Activated CD4-positive, alpha-beta memory T cell treated with anti-CD3 and anti-CD28 coated beads for 36 hours (primary cell): ENCODE measurements around the gene DMXL2. TPM values are rescaled to one million over a fixed set of nuclear protein-coding genes. Genes with fewer than 3 reads are reported as not detected.
A peak's percentile ranks its signal among the peaks of the same experiment; 100 is the strongest.

Source experiments
- CTCF ChIA-PET: fragments of 350-600 bp; sonication (Branson Sonifier 250); formaldehyde crosslinking; loops from one replicate; lab custom pipeline; 2021; ENCODE audit warnings: antibody characterized with exemption, inconsistent platforms; lab: Charles Lee
- POLR2A ChIA-PET: fragments of 350-600 bp; sonication (Branson Sonifier 250); formaldehyde crosslinking; loops from one replicate; lab custom pipeline; 2021; ENCODE audit warnings: antibody characterized with exemption; lab: Charles Lee
- DNase-seq: peaks from one replicate; pipeline ENCODE4 v3.0.0-alpha.2; 2020
- H3K27ac Mint-ChIP-seq: one replicate; pipeline ENCODE4 v1.8.0; 2021; ENCODE audit warnings: mixed read lengths
- H3K27me3 Mint-ChIP-seq: one replicate; pipeline ENCODE4 v1.8.0; 2021; ENCODE audit warnings: mixed read lengths
- H3K36me3 Mint-ChIP-seq: one replicate; pipeline ENCODE4 v1.8.0; 2021; ENCODE audit warnings: mixed read lengths
- H3K4me1 Mint-ChIP-seq: one replicate; pipeline ENCODE4 v1.8.0; 2021; ENCODE audit warnings: low read depth, mixed read lengths
- H3K4me3 Mint-ChIP-seq: one replicate; pipeline ENCODE4 v1.8.0; 2021; ENCODE audit warnings: mild to moderate bottlenecking, mixed read lengths
- H3K9me3 Mint-ChIP-seq: one replicate; pipeline ENCODE4 v1.8.0; 2021; ENCODE audit warnings: mixed read lengths
- intact Hi-C: fragments of 100-400 bp; cut with micrococcal nuclease; formaldehyde crosslinking; loops from one replicate; pipeline ENCODE4 v1.15.1; 2023
- total RNA-seq, 2 experiments: library from RNA; stranded (reverse); gene quantifications; one replicate each; pipeline ENCODE4 v1.2.3, GENCODE V29; 2021

Gene DMXL2
- total RNA-seq, 2 experiments from 2014 or later, result 6.1 to 6.3 TPM

- no peaks in the 10 kb centered on the region for H3K36me3 Mint-ChIP-seq
- peaks cover 2% of the 10 kb centered on the region for H3K4me1 Mint-ChIP-seq
- ChIA-PET POLR2A (no interaction called here), CTCF (no interaction called here)
- H3K27me3 Mint-ChIP-seq, result no peaks in the 10 kb centered on the region
- H3K9me3 Mint-ChIP-seq, result no peaks in the 10 kb centered on the region
- no peak overlapping the region for H3K4me3 Mint-ChIP-seq
- no peak for DNase-seq
- no peak overlapping the region for H3K27ac Mint-ChIP-seq
- intact Hi-C loops, result no loop called here
Observed at GRCh38 chr15:51601801-51602200, 20.8 kb downstream of the DMXL2 start.

DNA sequence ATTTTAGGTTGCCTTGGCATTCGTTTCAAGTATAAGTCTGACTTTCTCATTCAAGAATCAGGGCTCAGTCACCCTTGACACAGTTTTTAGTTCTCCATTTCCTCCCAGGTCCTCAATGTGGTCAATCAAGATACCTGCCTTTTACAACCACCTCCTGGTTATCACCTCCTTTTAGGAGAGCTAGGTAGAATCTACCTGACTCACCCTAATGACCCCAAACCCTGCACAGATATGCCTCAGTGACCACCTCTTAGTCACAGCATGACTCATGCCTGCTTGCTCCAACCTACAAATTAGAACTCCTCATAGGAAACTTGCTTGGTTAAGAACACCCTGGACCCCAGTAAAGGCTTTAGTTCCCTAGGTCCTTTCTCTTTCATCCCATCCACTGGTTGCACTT, 22.5 kb downstream of the DMXL2 start:
- intact Hi-C loops, result no loop called here
- no peaks in the 10 kb centered on the region for H3K27me3 Mint-ChIP-seq
- no peak overlapping the region for H3K27ac Mint-ChIP-seq
- H3K9me3 Mint-ChIP-seq, result peaks cover 3% of the 10 kb centered on the region
- ChIA-PET POLR2A (no interaction called here), CTCF (no interaction called here)
- peak; percentile 12 for DNase-seq
- peaks cover 2% of the 10 kb centered on the region for H3K4me1 Mint-ChIP-seq
- no peaks in the 10 kb centered on the region for H3K36me3 Mint-ChIP-seq
- H3K4me3 Mint-ChIP-seq, result no peak overlapping the region

DNA sequence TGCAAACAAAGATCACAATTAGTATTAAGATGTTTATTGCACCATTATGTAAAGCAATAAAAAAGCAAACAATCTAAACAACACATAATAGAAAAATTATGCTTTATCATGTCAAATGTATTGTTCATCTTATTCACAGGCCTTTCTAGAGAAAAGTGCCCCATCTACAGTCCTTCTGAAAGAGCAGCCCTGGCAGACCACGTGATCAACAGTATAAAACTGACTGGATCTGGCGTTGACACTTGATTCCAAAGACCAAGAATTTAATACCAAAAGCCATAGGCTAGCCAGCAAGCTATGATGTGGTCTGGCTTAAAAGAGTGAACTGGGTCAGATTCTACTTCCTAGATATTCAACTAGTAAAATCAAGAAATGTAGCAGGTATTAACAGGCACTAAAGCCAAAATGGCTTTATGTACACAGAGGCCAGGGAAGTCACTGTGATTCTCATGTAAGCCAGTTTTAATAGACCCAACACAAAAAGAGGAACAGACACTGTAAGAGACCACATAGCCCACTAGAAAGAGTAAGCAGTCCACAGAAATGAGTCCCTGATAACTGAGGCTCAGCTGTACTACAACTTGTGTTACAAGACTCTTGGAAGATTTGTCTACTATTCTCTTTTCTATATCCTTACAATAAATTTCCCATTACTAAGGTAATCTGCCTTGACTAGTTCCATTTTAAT, 32.5 kb downstream of the DMXL2 start:
- Mint-ChIP-seq H3K27me3 (no peaks in the 10 kb centered on the region), H3K36me3 (peaks cover 5% of the 10 kb centered on the region), H3K27ac (no peak overlapping the region), H3K4me3 (no peak overlapping the region), H3K4me1 (no peaks in the 10 kb centered on the region), H3K9me3 (peaks cover 32% of the 10 kb centered on the region)
- DNase-seq, result no peak
- POLR2A ChIA-PET, result no interaction called here
- CTCF ChIA-PET, result no interaction called here
- intact Hi-C loops, result no loop called here

- no peaks in the 10 kb centered on the region for H3K27me3 Mint-ChIP-seq
- ChIA-PET CTCF (no interaction called here), POLR2A (no interaction called here)
- no peaks in the 10 kb centered on the region for H3K4me1 Mint-ChIP-seq
- intact Hi-C loops, result no loop called here
- no peak for DNase-seq
- no peak overlapping the region for H3K4me3 Mint-ChIP-seq
- peaks cover 5% of the 10 kb centered on the region for H3K36me3 Mint-ChIP-seq
- peaks cover 32% of the 10 kb centered on the region for H3K9me3 Mint-ChIP-seq
- H3K27ac Mint-ChIP-seq, result no peak overlapping the region
Observed at GRCh38 chr15:51588966-51589365, 33.6 kb downstream of the DMXL2 start.

GRCh38 chr15:51585986-51586385, 36.6 kb downstream of the DMXL2 start:
- H3K27ac Mint-ChIP-seq, result no peak overlapping the region
- DNase-seq, result no peak
- no peaks in the 10 kb centered on the region for H3K27me3 Mint-ChIP-seq
- no peak overlapping the region for H3K4me3 Mint-ChIP-seq
- ChIA-PET CTCF (interaction anchor here (1.1 kb wide), 1 partner anchor 20 kb away, joined by 3 read pairs; no protein-coding TSS in a partner anchor), POLR2A (no interaction called here)
- peaks cover 31% of the 10 kb centered on the region for H3K9me3 Mint-ChIP-seq
- intact Hi-C loops, result no loop called here
- H3K36me3 Mint-ChIP-seq, result peaks cover 5% of the 10 kb centered on the region
- H3K4me1 Mint-ChIP-seq, result no peaks in the 10 kb centered on the region

GRCh38 chr15:51580982-51581381, 41.6 kb downstream of the DMXL2 start:
- Mint-ChIP-seq H3K4me3 (no peak overlapping the region), H3K9me3 (peaks cover 19% of the 10 kb centered on the region), H3K4me1 (no peaks in the 10 kb centered on the region), H3K27ac (no peak overlapping the region), H3K27me3 (no peaks in the 10 kb centered on the region), H3K36me3 (no peaks in the 10 kb centered on the region)
- ChIA-PET CTCF (no interaction called here), POLR2A (no interaction called here)
- intact Hi-C loops, result no loop called here
- DNase-seq, result no peak

DNA sequence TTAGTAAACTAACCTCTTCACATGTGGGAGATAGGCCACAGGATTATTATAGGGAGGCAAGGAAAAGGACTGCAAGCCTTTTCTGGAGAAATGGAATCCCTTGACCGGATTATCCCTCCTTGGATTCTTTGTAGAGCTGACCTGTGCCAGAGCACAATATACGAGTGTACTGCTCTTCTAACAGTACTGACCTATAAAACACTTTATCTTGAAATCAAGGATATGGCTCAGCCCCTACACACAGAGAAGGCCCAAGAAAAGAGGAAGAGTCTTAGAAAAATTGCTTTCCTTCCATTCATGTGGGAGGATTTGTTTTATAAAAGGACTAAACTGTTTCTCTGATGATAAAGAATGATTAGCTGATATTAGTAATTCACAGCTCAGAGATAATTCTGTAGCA, 42.2 kb downstream of the DMXL2 start:
- ChIA-PET POLR2A (no interaction called here), CTCF (no interaction called here)
- no peak for DNase-seq
- H3K36me3 Mint-ChIP-seq, result no peaks in the 10 kb centered on the region
- no peak overlapping the region for H3K27ac Mint-ChIP-seq
- H3K27me3 Mint-ChIP-seq, result no peaks in the 10 kb centered on the region
- peaks cover 13% of the 10 kb centered on the region for H3K9me3 Mint-ChIP-seq
- no peak overlapping the region for H3K4me3 Mint-ChIP-seq
- intact Hi-C loops, result no loop called here
- no peaks in the 10 kb centered on the region for H3K4me1 Mint-ChIP-seq

DNA sequence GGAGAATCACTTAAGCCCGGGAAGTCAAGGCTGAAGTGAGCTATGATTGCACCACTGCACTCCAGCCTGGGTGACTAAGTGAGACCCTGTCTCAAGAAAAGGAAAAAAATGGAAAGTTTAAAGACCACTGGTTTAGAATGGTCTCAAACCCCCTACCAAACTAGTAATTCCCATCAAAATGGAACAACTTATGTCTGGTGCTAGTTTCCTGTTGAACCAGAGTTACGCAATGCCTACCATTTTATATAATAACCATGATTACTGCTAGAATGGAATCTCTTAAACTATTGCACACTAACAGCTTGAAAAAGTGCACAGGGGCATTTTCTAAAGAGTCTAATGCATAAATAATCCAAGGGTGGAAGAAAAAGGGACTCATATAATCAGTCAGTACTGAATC, 43.6 kb downstream of the DMXL2 start:
- Mint-ChIP-seq H3K27me3 (no peaks in the 10 kb centered on the region), H3K36me3 (no peaks in the 10 kb centered on the region), H3K9me3 (peaks cover 11% of the 10 kb centered on the region), H3K27ac (no peak overlapping the region), H3K4me3 (no peak overlapping the region), H3K4me1 (no peaks in the 10 kb centered on the region)
- POLR2A ChIA-PET, result no interaction called here
- CTCF ChIA-PET, result no interaction called here
- intact Hi-C loops, result no loop called here
- no peak for DNase-seq

DNA sequence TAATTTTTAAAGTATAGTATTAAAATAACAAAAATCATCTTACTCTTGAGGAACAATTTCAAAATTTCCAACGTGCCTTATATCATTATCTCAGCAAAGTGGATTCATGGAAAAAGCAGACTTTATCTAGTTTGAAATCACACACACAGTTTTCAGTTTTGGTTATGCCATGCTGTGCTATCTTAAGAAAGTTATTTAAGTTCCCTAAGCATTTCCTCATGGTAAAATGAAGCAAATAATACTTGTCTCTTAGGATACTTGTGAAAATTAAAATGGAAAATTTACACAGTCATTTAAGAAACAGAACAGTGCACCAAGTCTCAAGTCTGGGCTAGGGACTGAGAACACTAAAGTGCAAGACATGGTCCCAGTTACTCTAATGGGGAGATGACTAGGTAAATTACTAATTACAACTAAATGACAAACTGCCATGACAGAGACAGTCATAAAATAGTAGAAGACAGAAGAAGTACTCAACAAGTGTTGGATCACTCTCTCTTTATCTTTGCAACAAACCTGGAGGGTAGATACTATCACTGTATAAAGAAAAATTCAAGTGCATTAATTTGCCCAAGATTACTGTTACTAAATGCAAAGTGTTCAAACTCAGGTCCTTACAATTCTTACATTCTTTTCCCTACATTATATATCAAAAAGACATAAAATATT, 44.8 kb downstream of the DMXL2 start:
- Mint-ChIP-seq H3K27me3 (no peaks in the 10 kb centered on the region), H3K9me3 (peaks cover 11% of the 10 kb centered on the region), H3K4me1 (no peaks in the 10 kb centered on the region), H3K4me3 (no peak overlapping the region), H3K27ac (no peak overlapping the region), H3K36me3 (no peaks in the 10 kb centered on the region)
- no peak for DNase-seq
- ChIA-PET CTCF (no interaction called here), POLR2A (no interaction called here)
- intact Hi-C loops, result no loop called here

- peaks cover 7% of the 10 kb centered on the region for H3K9me3 Mint-ChIP-seq
- no peak overlapping the region for H3K27ac Mint-ChIP-seq
- intact Hi-C loops, result no loop called here
- H3K4me1 Mint-ChIP-seq, result no peaks in the 10 kb centered on the region
- DNase-seq, result no peak
- ChIA-PET CTCF (no interaction called here), POLR2A (no interaction called here)
- H3K27me3 Mint-ChIP-seq, result no peaks in the 10 kb centered on the region
- no peaks in the 10 kb centered on the region for H3K36me3 Mint-ChIP-seq
- no peak overlapping the region for H3K4me3 Mint-ChIP-seq
Observed at GRCh38 chr15:51576911-51577500, 45.6 kb downstream of the DMXL2 start.

GRCh38 chr15:51576286-51576850, 46.2 kb downstream of the DMXL2 start:
- no peaks in the 10 kb centered on the region for H3K36me3 Mint-ChIP-seq
- POLR2A ChIA-PET, result no interaction called here

GRCh38 chr15:51575775-51576174, 46.8 kb downstream of the DMXL2 start:
- no peaks in the 10 kb centered on the region for H3K27me3 Mint-ChIP-seq
- POLR2A ChIA-PET, result no interaction called here
- no peak for DNase-seq
- intact Hi-C loops, result no loop called here
- peaks cover 2% of the 10 kb centered on the region for H3K9me3 Mint-ChIP-seq
- no peak overlapping the region for H3K27ac Mint-ChIP-seq
- H3K4me3 Mint-ChIP-seq, result no peak overlapping the region
- no peaks in the 10 kb centered on the region for H3K36me3 Mint-ChIP-seq
- H3K4me1 Mint-ChIP-seq, result no peaks in the 10 kb centered on the region
- CTCF ChIA-PET, result no interaction called here

More at GRCh38 chr15:51576286-51576850, 46.2 kb downstream of the DMXL2 start:
- no peak for DNase-seq
- H3K4me1 Mint-ChIP-seq, result no peaks in the 10 kb centered on the region
- CTCF ChIA-PET, result no interaction called here
- no peaks in the 10 kb centered on the region for H3K27me3 Mint-ChIP-seq
- H3K4me3 Mint-ChIP-seq, result no peak overlapping the region
- peaks cover 5% of the 10 kb centered on the region for H3K9me3 Mint-ChIP-seq
- no peak overlapping the region for H3K27ac Mint-ChIP-seq
- intact Hi-C loops, result no loop called here
